Embryonic facial prominence (tissue), 1 donor: ENCODE data around the gene WFDC10B.
"Not testable (repeated sequence)": the region's sequence is repeated elsewhere in the genome, so short reads cannot be mapped to it uniquely, and the experiment has no call there.

Experiments
- DNase-seq: peaks from one replicate; pipeline ENCODE4 v3.0.0-alpha.2; 2016; ENCODE audit errors: extremely low spot score

WFDC10B gene

GRCh38 chr20:45647441-45648050 is 57.3 kb downstream of the WFDC10B start:
- no peak for DNase-seq

GRCh38 chr20:45646875-45647274 is 57.9 kb downstream of the WFDC10B start:
- DNase-seq, result no peak

- not testable (repeated sequence) for DNase-seq
These were observed 59.0 kb downstream of the WFDC10B start for GRCh38 chr20:45645869-45646268.

GRCh38 chr20:45641076-45641475 is 63.7 kb downstream of the WFDC10B start:
- not testable (repeated sequence) for DNase-seq

GRCh38 chr20:45639687-45640086 is 65.1 kb downstream of the WFDC10B start:
- DNase-seq, result no peak

DNA sequence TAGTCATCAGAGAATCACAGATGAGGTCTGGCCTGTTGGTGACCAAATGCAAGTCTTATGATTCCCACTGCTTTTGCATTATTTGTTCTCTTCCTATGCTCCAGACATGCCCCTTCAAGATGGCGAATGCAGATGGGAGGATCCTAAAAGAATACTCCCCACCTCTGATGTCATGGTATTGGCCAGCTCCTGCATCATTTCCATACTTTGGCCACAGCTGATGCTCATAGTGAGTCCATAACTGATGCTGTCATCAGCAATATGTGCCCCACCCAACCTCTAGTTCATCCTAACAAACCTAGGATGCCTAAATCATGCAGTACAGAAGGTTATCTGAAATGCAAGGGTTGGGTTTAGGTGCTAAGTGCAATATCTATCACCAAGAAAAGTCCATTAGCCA is 68.3 kb downstream of the WFDC10B start:
- no peak for DNase-seq
